HEK293 (cell line): ENCODE results near the gene PIGH.

Experiments
- CTCF ChIA-PET: fragments of 350-600 bp; formaldehyde crosslinking; extraction: SDS; loops from one replicate; lab custom pipeline; 2021; ENCODE audit warnings: antibody characterized with exemption; lab: Yijun Ruan, JAX
- POLR2A ChIA-PET: fragments of 300-600 bp; formaldehyde crosslinking; extraction: SDS; loops from one replicate; lab custom pipeline; 2020; ENCODE audit warnings: antibody characterized with exemption, inconsistent platforms; lab: Yijun Ruan, JAX
- H3K27ac ChIP-seq: fragments of 200-500 bp; sonication (Bioruptor generic); 2 replicates; pipeline ENCODE4 v1.5.1; 2014; ENCODE audit warnings: low read depth, low read length, control low read depth, inconsistent platforms; ENCODE audit errors: extremely low read depth
- H3K36me3 ChIP-seq, 2 experiments: fragments of 200-500 bp in 1 of 2; sonication (Bioruptor generic) in 1 of 2; 1 replicate in 1 of 2; 2 replicates in 1 of 2; pipeline ENCODE4 v1.5.1; 2014 to 2017; ENCODE audit warnings: inconsistent platforms in 2 of 2, low read length in 2 of 2; ENCODE audit not compliant: control insufficient read depth in 2 of 2, insufficient read depth in 1 of 2
- H3K4me1 ChIP-seq: fragments of 200-500 bp; sonication (Bioruptor generic); 2 replicates; pipeline ENCODE4 v1.5.1; 2014; ENCODE audit warnings: mild to moderate bottlenecking, low read length, inconsistent platforms; ENCODE audit not compliant: control insufficient read depth, insufficient read depth
- H3K4me3 ChIP-seq: 2 replicates; pipeline ENCODE4 v1.5.1; 2011; ENCODE audit warnings: low read depth, mild to moderate bottlenecking, control low read depth, low read length, moderate library complexity
- H3K9me3 ChIP-seq: fragments of 200-500 bp; sonication (Bioruptor generic); 2 replicates; pipeline ENCODE4 v1.5.1; 2014; ENCODE audit warnings: low read depth, low read length, inconsistent platforms; ENCODE audit not compliant: control insufficient read depth, insufficient read depth
- BCL11A ChIP-seq: fragments of 450-650 bp; formaldehyde crosslinking; IDR thresholded peaks from 2 replicates; pipeline ENCODE4 v1.5.1; 2016; ENCODE audit warnings: low read depth, missing biosample characterization, missing genetic modification characterization
- EGR2 ChIP-seq: fragments of 450-650 bp; formaldehyde crosslinking; IDR thresholded peaks from 2 replicates; pipeline ENCODE4 v1.5.1; 2016; ENCODE audit warnings: low read depth, missing biosample characterization, missing genetic modification characterization
- HOXA7 ChIP-seq: sonication (generic); formaldehyde crosslinking; IDR thresholded peaks from 2 replicates; pipeline ENCODE4 v1.8.1; 2022; ENCODE audit warnings: missing genetic modification reagents, borderline replicate concordance
- KLF10 ChIP-seq: fragments of 450-650 bp; IDR thresholded peaks from 2 replicates; pipeline ENCODE4 v1.5.1; 2018; ENCODE audit warnings: missing biosample characterization, mild to moderate bottlenecking, missing genetic modification characterization
- KLF16 ChIP-seq: fragments of 450-650 bp; formaldehyde crosslinking; IDR thresholded peaks from 2 replicates; pipeline ENCODE4 v1.5.1; 2017; ENCODE audit warnings: missing biosample characterization, missing genetic modification characterization
- OVOL3 ChIP-seq: fragments of 450-650 bp; formaldehyde crosslinking; IDR thresholded peaks from 2 replicates; pipeline ENCODE4 v1.5.1; 2016; ENCODE audit warnings: missing biosample characterization, missing genetic modification characterization
- SP3 ChIP-seq: fragments of 450-650 bp; formaldehyde crosslinking; IDR thresholded peaks from 2 replicates; pipeline ENCODE4 v1.5.1; 2016; ENCODE audit warnings: missing biosample characterization, missing genetic modification characterization
- ZBTB20 ChIP-seq: fragments of 450-650 bp; formaldehyde crosslinking; IDR thresholded peaks from 2 replicates; pipeline ENCODE4 v1.5.1; 2016; ENCODE audit warnings: missing biosample characterization, missing genetic modification characterization
- ZBTB8A ChIP-seq: fragments of 450-650 bp; formaldehyde crosslinking; IDR thresholded peaks from 2 replicates; pipeline ENCODE4 v1.5.1; 2016; ENCODE audit warnings: missing biosample characterization, missing genetic modification characterization
- ZNF157 ChIP-seq: fragments of 450-650 bp; formaldehyde crosslinking; IDR thresholded peaks from 2 replicates; pipeline ENCODE4 v1.5.1; 2016; ENCODE audit warnings: missing biosample characterization, missing genetic modification characterization
- ZNF16 ChIP-seq: fragments of 450-650 bp; formaldehyde crosslinking; IDR thresholded peaks from 2 replicates; pipeline ENCODE4 v1.5.1; 2016; ENCODE audit warnings: low read depth, missing biosample characterization, missing genetic modification characterization
- ZNF239 ChIP-seq: fragments of 450-650 bp; formaldehyde crosslinking; IDR thresholded peaks from 2 replicates; pipeline ENCODE4 v1.5.1; 2016; ENCODE audit warnings: missing biosample characterization, missing genetic modification characterization
- ZNF302 ChIP-seq: fragments of 450-650 bp; formaldehyde crosslinking; IDR thresholded peaks from 2 replicates; pipeline ENCODE4 v1.5.1; 2016; ENCODE audit warnings: missing biosample characterization, missing genetic modification characterization, low read depth
- ZNF311 ChIP-seq: fragments of 450-650 bp; formaldehyde crosslinking; IDR thresholded peaks from 2 replicates; pipeline ENCODE4 v1.5.1; 2017; ENCODE audit warnings: missing biosample characterization, missing genetic modification characterization, borderline replicate concordance
- ZNF354C ChIP-seq: fragments of 450-650 bp; formaldehyde crosslinking; IDR thresholded peaks from 2 replicates; pipeline ENCODE4 v1.5.1; 2016; ENCODE audit warnings: missing biosample characterization, missing genetic modification characterization, low read depth, borderline replicate concordance
- ZNF366 ChIP-seq: fragments of 450-650 bp; formaldehyde crosslinking; conservative IDR thresholded peaks from 2 replicates; pipeline ENCODE4 v1.5.1; 2016; ENCODE audit warnings: missing biosample characterization, missing genetic modification characterization
- ZNF391 ChIP-seq: fragments of 450-650 bp; formaldehyde crosslinking; IDR thresholded peaks from 2 replicates; pipeline ENCODE4 v1.5.1; 2016; ENCODE audit warnings: low read depth, missing biosample characterization, missing genetic modification characterization, borderline replicate concordance
- ZNF416 ChIP-seq: fragments of 450-650 bp; formaldehyde crosslinking; IDR thresholded peaks from 2 replicates; pipeline ENCODE4 v1.5.1; 2016; ENCODE audit warnings: missing biosample characterization, missing genetic modification characterization
- ZNF473 ChIP-seq: fragments of 450-650 bp; formaldehyde crosslinking; IDR thresholded peaks from 2 replicates; pipeline ENCODE4 v1.5.1; 2017; ENCODE audit warnings: missing biosample characterization, missing genetic modification characterization
- ZNF48 ChIP-seq: fragments of 450-650 bp; formaldehyde crosslinking; IDR thresholded peaks from 2 replicates; pipeline ENCODE4 v1.5.1; 2016; ENCODE audit warnings: missing biosample characterization, missing genetic modification characterization
- ZNF510 ChIP-seq: fragments of 450-650 bp; formaldehyde crosslinking; IDR thresholded peaks from 2 replicates; pipeline ENCODE4 v1.5.1; 2018; ENCODE audit warnings: mild to moderate bottlenecking, missing genetic modification characterization, missing biosample characterization; ENCODE audit not compliant: insufficient replicate concordance
- ZNF529 ChIP-seq: fragments of 450-650 bp; formaldehyde crosslinking; IDR thresholded peaks from 2 replicates; pipeline ENCODE4 v1.5.1; 2017; ENCODE audit warnings: missing genetic modification characterization, missing biosample characterization; ENCODE audit not compliant: insufficient replicate concordance
- ZNF530 ChIP-seq: fragments of 450-650 bp; formaldehyde crosslinking; IDR thresholded peaks from 2 replicates; pipeline ENCODE4 v1.5.1; 2016; ENCODE audit warnings: low read depth, missing biosample characterization, missing genetic modification characterization
- ZNF623 ChIP-seq: fragments of 450-650 bp; formaldehyde crosslinking; IDR thresholded peaks from 2 replicates; pipeline ENCODE4 v1.5.1; 2016; ENCODE audit warnings: missing biosample characterization, missing genetic modification characterization
- ZNF664 ChIP-seq: fragments of 450-650 bp; formaldehyde crosslinking; IDR thresholded peaks from 2 replicates; pipeline ENCODE4 v1.5.1; 2016; ENCODE audit warnings: missing biosample characterization, missing genetic modification characterization
- ZNF792 ChIP-seq: fragments of 450-650 bp; formaldehyde crosslinking; IDR thresholded peaks from 2 replicates; pipeline ENCODE4 v1.5.1; 2016; ENCODE audit warnings: missing biosample characterization, missing genetic modification characterization
- ZNF843 ChIP-seq: fragments of 450-650 bp; formaldehyde crosslinking; IDR thresholded peaks from 2 replicates; pipeline ENCODE4 v1.5.1; 2016; ENCODE audit warnings: missing biosample characterization, missing genetic modification characterization
- TF ChIP-seq, protein P1 (sequence below): fragments of 450-650 bp; formaldehyde crosslinking; optimal IDR thresholded peaks from 2 replicates; pipeline ENCODE3; 2016; ENCODE audit warnings: missing biosample characterization, mild to moderate bottlenecking, missing genetic modification characterization
- TF ChIP-seq, protein P2 (sequence below): fragments of 450-650 bp; formaldehyde crosslinking; IDR thresholded peaks from 2 replicates; pipeline ENCODE4 v1.5.1; 2016; ENCODE audit warnings: missing biosample characterization, missing genetic modification characterization, low read depth
- TF ChIP-seq, protein P3 (sequence below): fragments of 450-650 bp; formaldehyde crosslinking; IDR thresholded peaks from 2 replicates; pipeline ENCODE4 v1.5.1; 2016; ENCODE audit warnings: missing biosample characterization, missing genetic modification characterization

Gene PIGH

DNA sequence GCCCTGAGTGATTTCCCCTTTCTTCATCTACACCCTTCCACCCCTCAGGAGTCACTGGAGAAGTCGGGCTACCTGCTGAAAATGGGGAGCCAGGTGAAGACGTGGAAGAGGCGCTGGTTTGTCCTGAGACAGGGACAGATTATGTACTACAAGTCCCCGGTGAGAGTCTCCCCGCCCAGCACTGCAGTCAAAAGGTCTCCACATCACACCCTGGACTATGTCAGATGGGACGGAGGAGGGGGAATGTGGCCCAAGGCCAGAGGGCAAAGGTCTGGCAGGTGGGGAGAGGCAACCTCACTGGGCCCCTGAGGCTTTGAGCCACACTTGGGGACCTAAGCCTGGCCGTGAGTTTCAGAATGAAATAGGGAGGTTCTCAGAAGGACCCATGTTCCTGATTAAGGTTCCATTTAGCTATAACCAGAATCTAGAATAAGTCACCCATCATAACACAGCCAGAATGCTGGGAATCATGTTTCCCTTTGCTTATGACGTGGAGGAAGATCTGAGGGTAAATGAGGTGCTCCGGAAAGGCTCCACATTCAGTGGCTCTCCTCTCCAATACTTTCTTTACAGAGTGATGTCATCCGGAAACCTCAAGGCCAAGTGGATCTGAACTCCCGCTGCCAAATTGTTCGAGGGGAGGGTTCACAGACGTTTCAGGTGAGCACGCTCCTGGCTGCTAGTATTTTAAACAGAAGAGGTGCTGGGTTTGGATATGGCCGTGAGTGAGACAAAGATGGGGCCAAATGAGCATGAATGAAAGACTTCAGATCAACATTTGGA, 26.6 kb downstream of the PIGH start:
- POLR2A ChIA-PET, result no interaction called here
- no peak overlapping the region for H3K27ac ChIP-seq
- CTCF ChIA-PET, result interaction anchor here (0.6 to 9.4 kb wide), 5 partner anchors 11 to 145 kb away, joined by 3 to 143 read pairs (median 7); no protein-coding TSS in a partner anchor
- H3K9me3 ChIP-seq, result no peaks in the 10 kb centered on the region
- peaks cover 0 to 47% of the 10 kb centered on the region in 2 experiments; a peak in 1 of 3 replicates for H3K36me3 ChIP-seq
- H3K4me3 ChIP-seq, result no peak overlapping the region
- TF ChIP-seq ZBTB8A (tag by site-specific recombination) (no peak), ZNF302 (tag by site-specific recombination) (no peak), ZNF416 (tag by site-specific recombination) (no peak), ZNF792 (tag by site-specific recombination) (no peak), ZNF473 (tag by site-specific recombination) (no peak), SP3 (tag by site-specific recombination) (no peak), ZNF366 (tag by site-specific recombination) (no peak), ZNF354C (tag by site-specific recombination) (no peak), ZNF16 (tag by site-specific recombination) (no peak), BCL11A (tag by site-specific recombination) (no peak), ZNF664 (tag by site-specific recombination) (no peak), OVOL3 (tag by site-specific recombination) (no peak), ZNF157 (tag by site-specific recombination) (no peak), ZNF239 (tag by site-specific recombination) (no peak), ZNF530 (tag by site-specific recombination) (no peak)
- TF ChIP-seq, protein P1, sequence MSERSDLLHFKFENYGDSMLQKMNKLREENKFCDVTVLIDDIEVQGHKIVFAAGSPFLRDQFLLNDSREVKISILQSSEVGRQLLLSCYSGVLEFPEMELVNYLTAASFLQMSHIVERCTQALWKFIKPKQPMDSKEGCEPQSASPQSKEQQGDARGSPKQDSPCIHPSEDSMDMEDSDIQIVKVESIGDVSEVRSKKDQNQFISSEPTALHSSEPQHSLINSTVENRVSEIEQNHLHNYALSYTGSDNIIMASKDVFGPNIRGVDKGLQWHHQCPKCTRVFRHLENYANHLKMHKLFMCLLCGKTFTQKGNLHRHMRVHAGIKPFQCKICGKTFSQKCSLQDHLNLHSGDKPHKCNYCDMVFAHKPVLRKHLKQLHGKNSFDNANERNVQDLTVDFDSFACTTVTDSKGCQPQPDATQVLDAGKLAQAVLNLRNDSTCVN (tag by site-specific recombination), result no peak
- H3K4me1 ChIP-seq, result no peaks in the 10 kb centered on the region

- H3K36me3 ChIP-seq, result peaks cover 0 to 40% of the 10 kb centered on the region in 2 experiments; a peak in 1 of 3 replicates
- CTCF ChIA-PET, result interaction anchor here (0.5 to 9.4 kb wide), 8 partner anchors 10 to 144 kb away, joined by 3 to 143 read pairs (median 10); no protein-coding TSS in a partner anchor
- H3K4me3 ChIP-seq, result no peak overlapping the region
- no peak for TF ChIP-seq ZNF843
- no peak for TF ChIP-seq ZNF48
- TF ChIP-seq ZNF623 (tag by site-specific recombination), result no peak
- TF ChIP-seq ZBTB20 (tag by site-specific recombination), result no peak
- no peak for TF ChIP-seq ZNF311 (tag by site-specific recombination)
- no peak for TF ChIP-seq ZNF391 (tag by site-specific recombination)
- TF ChIP-seq EGR2, result no peak
- TF ChIP-seq, protein P2, sequence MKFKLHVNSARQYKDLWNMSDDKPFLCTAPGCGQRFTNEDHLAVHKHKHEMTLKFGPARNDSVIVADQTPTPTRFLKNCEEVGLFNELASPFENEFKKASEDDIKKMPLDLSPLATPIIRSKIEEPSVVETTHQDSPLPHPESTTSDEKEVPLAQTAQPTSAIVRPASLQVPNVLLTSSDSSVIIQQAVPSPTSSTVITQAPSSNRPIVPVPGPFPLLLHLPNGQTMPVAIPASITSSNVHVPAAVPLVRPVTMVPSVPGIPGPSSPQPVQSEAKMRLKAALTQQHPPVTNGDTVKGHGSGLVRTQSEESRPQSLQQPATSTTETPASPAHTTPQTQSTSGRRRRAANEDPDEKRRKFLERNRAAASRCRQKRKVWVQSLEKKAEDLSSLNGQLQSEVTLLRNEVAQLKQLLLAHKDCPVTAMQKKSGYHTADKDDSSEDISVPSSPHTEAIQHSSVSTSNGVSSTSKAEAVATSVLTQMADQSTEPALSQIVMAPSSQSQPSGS (tag by site-specific recombination), result no peak
- no peak for TF ChIP-seq ZNF510 (tag by site-specific recombination)
- no peak for TF ChIP-seq ZNF529 (tag by site-specific recombination)
- TF ChIP-seq ZBTB8A (tag by site-specific recombination), result no peak
- TF ChIP-seq, protein P3, sequence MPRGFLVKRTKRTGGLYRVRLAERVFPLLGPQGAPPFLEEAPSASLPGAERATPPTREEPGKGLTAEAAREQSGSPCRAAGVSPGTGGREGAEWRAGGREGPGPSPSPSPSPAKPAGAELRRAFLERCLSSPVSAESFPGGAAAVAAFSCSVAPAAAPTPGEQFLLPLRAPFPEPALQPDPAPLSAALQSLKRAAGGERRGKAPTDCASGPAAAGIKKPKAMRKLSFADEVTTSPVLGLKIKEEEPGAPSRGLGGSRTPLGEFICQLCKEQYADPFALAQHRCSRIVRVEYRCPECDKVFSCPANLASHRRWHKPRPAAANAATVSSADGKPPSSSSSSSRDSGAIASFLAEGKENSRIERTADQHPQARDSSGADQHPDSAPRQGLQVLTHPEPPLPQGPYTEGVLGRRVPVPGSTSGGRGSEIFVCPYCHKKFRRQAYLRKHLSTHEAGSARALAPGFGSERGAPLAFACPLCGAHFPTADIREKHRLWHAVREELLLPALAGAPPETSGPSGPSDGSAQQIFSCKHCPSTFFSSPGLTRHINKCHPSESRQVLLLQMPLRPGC (tag by site-specific recombination), result no peak
- TF ChIP-seq HOXA7 (CRISPR knock-in tag), result no peak
- TF ChIP-seq KLF10 (tag by site-specific recombination), result no peak
- TF ChIP-seq KLF16 (tag by site-specific recombination), result no peak
- H3K27ac ChIP-seq, result no peak overlapping the region
- H3K4me1 ChIP-seq, result no peaks in the 10 kb centered on the region
- POLR2A ChIA-PET, result no interaction called here
- H3K9me3 ChIP-seq, result no peaks in the 10 kb centered on the region
Measured at GRCh38 chr14:67572608-67573007, 27.5 kb downstream of the PIGH start.
